Measurements from ENCODE around the gene POLR1H.

- no peak for TF ChIP-seq POLR2A (IDR thresholded peaks at IDR 0.05)
- no peak for TF ChIP-seq POLR2AphosphoS5 (IDR thresholded peaks at IDR 0.05)
- TF ChIP-seq, protein P1, sequence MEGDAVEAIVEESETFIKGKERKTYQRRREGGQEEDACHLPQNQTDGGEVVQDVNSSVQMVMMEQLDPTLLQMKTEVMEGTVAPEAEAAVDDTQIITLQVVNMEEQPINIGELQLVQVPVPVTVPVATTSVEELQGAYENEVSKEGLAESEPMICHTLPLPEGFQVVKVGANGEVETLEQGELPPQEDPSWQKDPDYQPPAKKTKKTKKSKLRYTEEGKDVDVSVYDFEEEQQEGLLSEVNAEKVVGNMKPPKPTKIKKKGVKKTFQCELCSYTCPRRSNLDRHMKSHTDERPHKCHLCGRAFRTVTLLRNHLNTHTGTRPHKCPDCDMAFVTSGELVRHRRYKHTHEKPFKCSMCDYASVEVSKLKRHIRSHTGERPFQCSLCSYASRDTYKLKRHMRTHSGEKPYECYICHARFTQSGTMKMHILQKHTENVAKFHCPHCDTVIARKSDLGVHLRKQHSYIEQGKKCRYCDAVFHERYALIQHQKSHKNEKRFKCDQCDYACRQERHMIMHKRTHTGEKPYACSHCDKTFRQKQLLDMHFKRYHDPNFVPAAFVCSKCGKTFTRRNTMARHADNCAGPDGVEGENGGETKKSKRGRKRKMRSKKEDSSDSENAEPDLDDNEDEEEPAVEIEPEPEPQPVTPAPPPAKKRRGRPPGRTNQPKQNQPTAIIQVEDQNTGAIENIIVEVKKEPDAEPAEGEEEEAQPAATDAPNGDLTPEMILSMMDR (IDR thresholded peaks at IDR 0.05), result no peak
- no peak for TF ChIP-seq EP300 (IDR thresholded peaks at IDR 0.05)
Observed at GRCh38 chr6:30077218-30077617, 16.2 kb downstream of the POLR1H start.
